Measurements from ENCODE around the gene CLEC17A.

CLEC17A gene

GRCh38 chr19:14629557-14629956, 46.7 kb downstream of the CLEC17A start:
- H3K27ac Mint-ChIP-seq, result no peak overlapping the region
- H3K9me3 Mint-ChIP-seq, result peaks cover 5% of the 10 kb centered on the region
- H3K4me3 Mint-ChIP-seq, result no peak overlapping the region
- TF ChIP-seq, protein P1, sequence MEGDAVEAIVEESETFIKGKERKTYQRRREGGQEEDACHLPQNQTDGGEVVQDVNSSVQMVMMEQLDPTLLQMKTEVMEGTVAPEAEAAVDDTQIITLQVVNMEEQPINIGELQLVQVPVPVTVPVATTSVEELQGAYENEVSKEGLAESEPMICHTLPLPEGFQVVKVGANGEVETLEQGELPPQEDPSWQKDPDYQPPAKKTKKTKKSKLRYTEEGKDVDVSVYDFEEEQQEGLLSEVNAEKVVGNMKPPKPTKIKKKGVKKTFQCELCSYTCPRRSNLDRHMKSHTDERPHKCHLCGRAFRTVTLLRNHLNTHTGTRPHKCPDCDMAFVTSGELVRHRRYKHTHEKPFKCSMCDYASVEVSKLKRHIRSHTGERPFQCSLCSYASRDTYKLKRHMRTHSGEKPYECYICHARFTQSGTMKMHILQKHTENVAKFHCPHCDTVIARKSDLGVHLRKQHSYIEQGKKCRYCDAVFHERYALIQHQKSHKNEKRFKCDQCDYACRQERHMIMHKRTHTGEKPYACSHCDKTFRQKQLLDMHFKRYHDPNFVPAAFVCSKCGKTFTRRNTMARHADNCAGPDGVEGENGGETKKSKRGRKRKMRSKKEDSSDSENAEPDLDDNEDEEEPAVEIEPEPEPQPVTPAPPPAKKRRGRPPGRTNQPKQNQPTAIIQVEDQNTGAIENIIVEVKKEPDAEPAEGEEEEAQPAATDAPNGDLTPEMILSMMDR (IDR thresholded peaks at IDR 0.05; ENCODE audit: unreplicated experiment in 3 of 3), result no peak
- no peaks in the 10 kb centered on the region for H3K36me3 Mint-ChIP-seq (ENCODE audit: low read depth)
- no peaks in the 10 kb centered on the region for H3K4me1 Mint-ChIP-seq
- H3K27me3 Mint-ChIP-seq (ENCODE audit: low read depth), result peaks cover 4% of the 10 kb centered on the region

- no peaks in the 10 kb centered on the region for H3K9me3 Mint-ChIP-seq
- no peak overlapping the region for H3K4me3 Mint-ChIP-seq
- H3K27me3 Mint-ChIP-seq (ENCODE audit: low read depth), result peaks cover 3% of the 10 kb centered on the region
- H3K27ac Mint-ChIP-seq, result no peak overlapping the region
- TF ChIP-seq, protein P1 (IDR thresholded peaks at IDR 0.05; ENCODE audit: unreplicated experiment in 3 of 3), result no peak
- no peaks in the 10 kb centered on the region for H3K36me3 Mint-ChIP-seq (ENCODE audit: low read depth)
- no peaks in the 10 kb centered on the region for H3K4me1 Mint-ChIP-seq
Measured at GRCh38 chr19:14632286-14632685, 49.4 kb downstream of the CLEC17A start.

- Mint-ChIP-seq H3K4me1 (no peaks in the 10 kb centered on the region), H3K27me3 (ENCODE audit: low read depth) (peaks cover 11% of the 10 kb centered on the region), H3K4me3 (no peak overlapping the region), H3K36me3 (ENCODE audit: low read depth) (no peaks in the 10 kb centered on the region), H3K27ac (no peak overlapping the region), H3K9me3 (peaks cover 12% of the 10 kb centered on the region)
- TF ChIP-seq, protein P1 (IDR thresholded peaks at IDR 0.05; ENCODE audit: unreplicated experiment in 3 of 3), result no peak
Measured at GRCh38 chr19:14639536-14640277, 56.8 kb downstream of the CLEC17A start.

DNA sequence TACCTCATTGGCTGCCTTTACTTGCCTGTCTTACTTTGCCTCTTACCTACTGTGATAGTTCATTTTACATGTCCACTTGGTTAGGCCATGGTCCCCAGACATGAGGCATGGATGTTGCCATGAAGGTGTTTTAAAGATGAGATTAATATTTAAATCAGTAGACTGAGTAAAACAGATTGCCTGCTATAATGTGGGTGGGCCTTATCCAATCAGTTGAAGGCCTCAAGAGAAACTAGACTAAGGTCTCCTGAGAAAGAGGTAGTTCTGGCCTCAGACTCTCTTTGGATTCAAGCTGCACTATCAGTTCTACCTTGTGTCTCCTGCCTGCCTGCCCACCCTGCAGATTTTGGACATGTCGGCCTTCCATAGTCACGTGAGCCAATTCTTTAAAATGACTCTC, 65.6 kb downstream of the CLEC17A start:
- Mint-ChIP-seq H3K27ac (no peak overlapping the region), H3K4me1 (no peaks in the 10 kb centered on the region), H3K36me3 (ENCODE audit: low read depth) (no peaks in the 10 kb centered on the region), H3K9me3 (peaks cover 2% of the 10 kb centered on the region), H3K27me3 (ENCODE audit: low read depth) (no peaks in the 10 kb centered on the region), H3K4me3 (no peak overlapping the region)
- TF ChIP-seq, protein P1 (IDR thresholded peaks at IDR 0.05; ENCODE audit: unreplicated experiment in 3 of 3), result no peak

DNA sequence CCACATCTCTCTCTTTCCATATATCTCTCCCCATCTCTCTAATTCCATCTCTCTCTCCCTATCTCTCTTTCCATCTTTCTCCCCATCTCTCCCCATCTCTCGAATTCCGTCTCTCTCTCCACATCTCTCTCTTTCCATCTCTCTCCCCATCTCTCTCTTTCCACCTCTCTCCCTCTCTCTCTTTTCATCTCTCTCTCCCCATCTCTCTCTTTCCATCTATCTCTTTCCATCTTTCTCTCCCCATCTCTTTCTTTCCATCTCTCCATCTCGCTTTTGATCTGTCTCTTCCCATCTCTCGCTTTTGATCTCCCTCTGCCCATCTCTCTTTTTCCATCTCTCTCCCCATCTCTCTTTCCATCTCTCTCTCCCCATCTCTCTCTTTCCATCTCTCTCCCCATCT, 66.1 kb downstream of the CLEC17A start:
- Mint-ChIP-seq H3K4me1 (no peaks in the 10 kb centered on the region), H3K27ac (no peak overlapping the region), H3K9me3 (peaks cover 2% of the 10 kb centered on the region), H3K4me3 (no peak overlapping the region), H3K27me3 (ENCODE audit: low read depth) (no peaks in the 10 kb centered on the region), H3K36me3 (ENCODE audit: low read depth) (no peaks in the 10 kb centered on the region)
- TF ChIP-seq, protein P1 (IDR thresholded peaks at IDR 0.05; ENCODE audit: unreplicated experiment in 3 of 3), result no peak

- Mint-ChIP-seq H3K9me3 (peaks cover 2% of the 10 kb centered on the region), H3K27ac (no peak overlapping the region), H3K4me1 (no peaks in the 10 kb centered on the region), H3K27me3 (ENCODE audit: low read depth) (no peaks in the 10 kb centered on the region), H3K36me3 (ENCODE audit: low read depth) (no peaks in the 10 kb centered on the region), H3K4me3 (no peak overlapping the region)
- TF ChIP-seq, protein P1 (IDR thresholded peaks at IDR 0.05; ENCODE audit: unreplicated experiment in 3 of 3), result no peak
Measured at GRCh38 chr19:14650161-14650560, 67.3 kb downstream of the CLEC17A start.
